ENCODE measurements around the gene TCP1. TPM values are rescaled to one million over a fixed set of nuclear protein-coding genes. Genes with fewer than 3 reads are reported as not detected.

Gene TCP1
- polyA plus RNA-seq, 1 donor from 2014 or later, result 379 TPM

DNA sequence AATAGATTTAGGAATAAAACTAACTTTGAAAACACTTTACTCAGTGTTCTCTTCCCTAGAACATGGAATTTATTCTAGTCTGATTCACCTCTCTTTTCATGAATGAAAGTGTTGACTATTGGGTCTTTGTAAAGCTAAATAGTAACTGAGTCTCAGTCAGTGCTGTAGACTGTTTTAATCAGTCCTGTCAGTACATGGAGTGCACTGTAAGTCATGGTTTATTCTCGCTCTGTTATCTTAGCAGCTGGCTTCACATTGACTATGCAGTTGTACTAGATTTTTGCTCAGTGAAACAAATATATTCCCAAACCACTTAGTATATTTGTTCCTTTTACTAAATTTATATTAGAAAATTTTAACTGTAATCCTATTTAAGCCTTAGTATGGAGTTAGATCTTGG is 42.6 kb downstream of the TCP1 start:
- TF ChIP-seq EZH2 (IDR thresholded peaks at IDR 0.05; ENCODE audit: borderline replicate concordance, insufficient read depth, low read length, poor library complexity, severe bottlenecking) (no peak), EP300 (conservative IDR thresholded peaks at IDR 0.05; ENCODE audit: poor library complexity, severe bottlenecking) (no peak), POLR2AphosphoS5 (IDR thresholded peaks at IDR 0.05) (no peak), SMC3 (conservative IDR thresholded peaks at IDR 0.05; ENCODE audit: poor library complexity) (no peak), RAD21 (conservative IDR thresholded peaks at IDR 0.05) (no peak), TAF1 (IDR thresholded peaks at IDR 0.05; ENCODE audit: low read depth) (no peak), MXI1 (conservative IDR thresholded peaks at IDR 0.05; ENCODE audit: poor library complexity, severe bottlenecking) (no peak)
- TF ChIP-seq, protein P1, sequence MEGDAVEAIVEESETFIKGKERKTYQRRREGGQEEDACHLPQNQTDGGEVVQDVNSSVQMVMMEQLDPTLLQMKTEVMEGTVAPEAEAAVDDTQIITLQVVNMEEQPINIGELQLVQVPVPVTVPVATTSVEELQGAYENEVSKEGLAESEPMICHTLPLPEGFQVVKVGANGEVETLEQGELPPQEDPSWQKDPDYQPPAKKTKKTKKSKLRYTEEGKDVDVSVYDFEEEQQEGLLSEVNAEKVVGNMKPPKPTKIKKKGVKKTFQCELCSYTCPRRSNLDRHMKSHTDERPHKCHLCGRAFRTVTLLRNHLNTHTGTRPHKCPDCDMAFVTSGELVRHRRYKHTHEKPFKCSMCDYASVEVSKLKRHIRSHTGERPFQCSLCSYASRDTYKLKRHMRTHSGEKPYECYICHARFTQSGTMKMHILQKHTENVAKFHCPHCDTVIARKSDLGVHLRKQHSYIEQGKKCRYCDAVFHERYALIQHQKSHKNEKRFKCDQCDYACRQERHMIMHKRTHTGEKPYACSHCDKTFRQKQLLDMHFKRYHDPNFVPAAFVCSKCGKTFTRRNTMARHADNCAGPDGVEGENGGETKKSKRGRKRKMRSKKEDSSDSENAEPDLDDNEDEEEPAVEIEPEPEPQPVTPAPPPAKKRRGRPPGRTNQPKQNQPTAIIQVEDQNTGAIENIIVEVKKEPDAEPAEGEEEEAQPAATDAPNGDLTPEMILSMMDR (IDR thresholded peaks at IDR 0.05; ENCODE audit: poor library complexity, severe bottlenecking), result no peak
- TF ChIP-seq, protein P2, sequence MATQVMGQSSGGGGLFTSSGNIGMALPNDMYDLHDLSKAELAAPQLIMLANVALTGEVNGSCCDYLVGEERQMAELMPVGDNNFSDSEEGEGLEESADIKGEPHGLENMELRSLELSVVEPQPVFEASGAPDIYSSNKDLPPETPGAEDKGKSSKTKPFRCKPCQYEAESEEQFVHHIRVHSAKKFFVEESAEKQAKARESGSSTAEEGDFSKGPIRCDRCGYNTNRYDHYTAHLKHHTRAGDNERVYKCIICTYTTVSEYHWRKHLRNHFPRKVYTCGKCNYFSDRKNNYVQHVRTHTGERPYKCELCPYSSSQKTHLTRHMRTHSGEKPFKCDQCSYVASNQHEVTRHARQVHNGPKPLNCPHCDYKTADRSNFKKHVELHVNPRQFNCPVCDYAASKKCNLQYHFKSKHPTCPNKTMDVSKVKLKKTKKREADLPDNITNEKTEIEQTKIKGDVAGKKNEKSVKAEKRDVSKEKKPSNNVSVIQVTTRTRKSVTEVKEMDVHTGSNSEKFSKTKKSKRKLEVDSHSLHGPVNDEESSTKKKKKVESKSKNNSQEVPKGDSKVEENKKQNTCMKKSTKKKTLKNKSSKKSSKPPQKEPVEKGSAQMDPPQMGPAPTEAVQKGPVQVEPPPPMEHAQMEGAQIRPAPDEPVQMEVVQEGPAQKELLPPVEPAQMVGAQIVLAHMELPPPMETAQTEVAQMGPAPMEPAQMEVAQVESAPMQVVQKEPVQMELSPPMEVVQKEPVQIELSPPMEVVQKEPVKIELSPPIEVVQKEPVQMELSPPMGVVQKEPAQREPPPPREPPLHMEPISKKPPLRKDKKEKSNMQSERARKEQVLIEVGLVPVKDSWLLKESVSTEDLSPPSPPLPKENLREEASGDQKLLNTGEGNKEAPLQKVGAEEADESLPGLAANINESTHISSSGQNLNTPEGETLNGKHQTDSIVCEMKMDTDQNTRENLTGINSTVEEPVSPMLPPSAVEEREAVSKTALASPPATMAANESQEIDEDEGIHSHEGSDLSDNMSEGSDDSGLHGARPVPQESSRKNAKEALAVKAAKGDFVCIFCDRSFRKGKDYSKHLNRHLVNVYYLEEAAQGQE (IDR thresholded peaks at IDR 0.05; ENCODE audit: borderline replicate concordance), result no peak

DNA sequence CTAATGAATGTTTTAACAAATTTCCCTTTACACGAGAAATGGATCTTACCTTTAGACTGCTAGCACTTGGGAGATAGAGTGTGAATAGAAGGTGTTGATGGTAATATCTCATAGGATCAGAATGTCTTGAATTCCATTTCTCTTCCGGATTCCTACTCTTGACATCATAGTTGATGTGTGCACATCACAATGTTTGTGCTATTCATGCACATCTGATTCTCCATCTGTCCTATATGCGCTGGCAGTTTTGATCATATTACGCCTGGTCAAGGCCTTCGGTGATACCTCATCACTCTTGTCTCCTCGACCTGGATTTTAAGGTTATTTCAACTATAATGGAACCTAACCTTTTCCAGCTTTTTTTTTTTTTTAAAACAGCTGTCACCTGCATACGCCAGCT is 44.3 kb downstream of the TCP1 start:
- TF ChIP-seq, protein P1 (IDR thresholded peaks at IDR 0.05; ENCODE audit: poor library complexity, severe bottlenecking), result no peak
- TF ChIP-seq RAD21 (conservative IDR thresholded peaks at IDR 0.05), result no peak
- no peak for TF ChIP-seq POLR2AphosphoS5 (IDR thresholded peaks at IDR 0.05)
- TF ChIP-seq MXI1 (conservative IDR thresholded peaks at IDR 0.05; ENCODE audit: poor library complexity, severe bottlenecking), result no peak
- no peak for TF ChIP-seq EZH2 (IDR thresholded peaks at IDR 0.05; ENCODE audit: borderline replicate concordance, insufficient read depth, low read length, poor library complexity, severe bottlenecking)
- TF ChIP-seq, protein P2 (IDR thresholded peaks at IDR 0.05; ENCODE audit: borderline replicate concordance), result no peak
- TF ChIP-seq SMC3 (conservative IDR thresholded peaks at IDR 0.05; ENCODE audit: poor library complexity), result no peak
- no peak for TF ChIP-seq TAF1 (IDR thresholded peaks at IDR 0.05; ENCODE audit: low read depth)
- TF ChIP-seq EP300 (conservative IDR thresholded peaks at IDR 0.05; ENCODE audit: poor library complexity, severe bottlenecking), result no peak
- H3K27ac ChIP-seq (ENCODE audit: low read length), result no peak overlapping the region
- no peak overlapping the region for H3K4me3 ChIP-seq (ENCODE audit: low read length)
- H3K9me3 ChIP-seq (ENCODE audit: low read length), result no peaks in the 10 kb centered on the region
- H2AFZ ChIP-seq (ENCODE audit: low read depth, low read length), result no peak overlapping the region
- H3K9ac ChIP-seq (ENCODE audit: low read length), result no peak overlapping the region
- H3K27me3 ChIP-seq (ENCODE audit: insufficient read depth, low read depth, low read length), result no peaks in the 10 kb centered on the region
- H4K20me1 ChIP-seq (ENCODE audit: insufficient read depth), result peaks cover 3% of the 10 kb centered on the region
- no peaks in the 10 kb centered on the region for H3K9me2 ChIP-seq (ENCODE audit: insufficient read depth, low read length)
- H3K36me3 ChIP-seq (ENCODE audit: insufficient read depth, low read length), result peaks cover 12% of the 10 kb centered on the region
- H3K4me2 ChIP-seq (ENCODE audit: low read length), result no peak overlapping the region
- H3F3A ChIP-seq (ENCODE audit: insufficient read depth, low read length, poor library complexity, severe bottlenecking), result no peaks in the 10 kb centered on the region
- H3K79me2 ChIP-seq (replicated peaks; ENCODE audit: insufficient read depth, low read length), result peaks cover 10% of the 10 kb centered on the region

More for the DNA sequence above, 42.6 kb downstream of the TCP1 start:
- Histone ChIP-seq H2AFZ (ENCODE audit: low read depth, low read length) (no peak overlapping the region), H3K27me3 (ENCODE audit: insufficient read depth, low read depth, low read length) (no peaks in the 10 kb centered on the region), H3F3A (ENCODE audit: insufficient read depth, low read length, poor library complexity, severe bottlenecking) (no peaks in the 10 kb centered on the region), H3K4me3 (ENCODE audit: low read length) (no peak overlapping the region), H3K27ac (ENCODE audit: low read length) (no peak overlapping the region), H4K20me1 (ENCODE audit: insufficient read depth) (peaks cover 3% of the 10 kb centered on the region), H3K4me2 (ENCODE audit: low read length) (no peak overlapping the region), H3K9me2 (ENCODE audit: insufficient read depth, low read length) (no peaks in the 10 kb centered on the region), H3K9ac (ENCODE audit: low read length) (no peak overlapping the region), H3K36me3 (ENCODE audit: insufficient read depth, low read length) (peaks cover 17% of the 10 kb centered on the region), H3K9me3 (ENCODE audit: low read length) (no peaks in the 10 kb centered on the region), H3K79me2 (replicated peaks; ENCODE audit: insufficient read depth, low read length) (peaks cover 14% of the 10 kb centered on the region)

All from neural cell (in vitro differentiated cells).